ENCODE measurements around the gene SP4.

- TF ChIP-seq L3MBTL2 (conservative IDR thresholded peaks at IDR 0.05) (no peak), SP1 (IDR thresholded peaks at IDR 0.05) (no peak), HDGF (IDR thresholded peaks at IDR 0.05; ENCODE audit: borderline replicate concordance) (no peak), SUZ12 (IDR thresholded peaks at IDR 0.05) (no peak), PKNOX1 (IDR thresholded peaks at IDR 0.05) (no peak), NFRKB (IDR thresholded peaks at IDR 0.05) (no peak), BHLHE40 (IDR thresholded peaks at IDR 0.05; ENCODE audit: borderline replicate concordance) (no peak), FOXA1 (IDR thresholded peaks at IDR 0.05) (no peak), FOXM1 (IDR thresholded peaks at IDR 0.05; ENCODE audit: borderline replicate concordance) (no peak), TARDBP (IDR thresholded peaks at IDR 0.05) (no peak), ARNT (IDR thresholded peaks at IDR 0.05) (no peak), FOXK2 (IDR thresholded peaks at IDR 0.05) (no peak), LEF1 (IDR thresholded peaks at IDR 0.05; ENCODE audit: borderline replicate concordance) (no peak)
These were observed 98.6 kb downstream of the SP4 start for GRCh38 chr7:21526448-21526847.
